LNCAP (cell line): ENCODE results near the gene POLG.

Source experiments
- TF ChIP-seq, protein P1 (sequence below): fragments of 450-650 bp; IDR thresholded peaks from 2 replicates; pipeline ENCODE4 v1.5.1; 2017; ENCODE audit warnings: mild to moderate bottlenecking

Gene POLG

GRCh38 chr15:89323825-89324224 is 10.8 kb downstream of the POLG start:
- TF ChIP-seq, protein P1, sequence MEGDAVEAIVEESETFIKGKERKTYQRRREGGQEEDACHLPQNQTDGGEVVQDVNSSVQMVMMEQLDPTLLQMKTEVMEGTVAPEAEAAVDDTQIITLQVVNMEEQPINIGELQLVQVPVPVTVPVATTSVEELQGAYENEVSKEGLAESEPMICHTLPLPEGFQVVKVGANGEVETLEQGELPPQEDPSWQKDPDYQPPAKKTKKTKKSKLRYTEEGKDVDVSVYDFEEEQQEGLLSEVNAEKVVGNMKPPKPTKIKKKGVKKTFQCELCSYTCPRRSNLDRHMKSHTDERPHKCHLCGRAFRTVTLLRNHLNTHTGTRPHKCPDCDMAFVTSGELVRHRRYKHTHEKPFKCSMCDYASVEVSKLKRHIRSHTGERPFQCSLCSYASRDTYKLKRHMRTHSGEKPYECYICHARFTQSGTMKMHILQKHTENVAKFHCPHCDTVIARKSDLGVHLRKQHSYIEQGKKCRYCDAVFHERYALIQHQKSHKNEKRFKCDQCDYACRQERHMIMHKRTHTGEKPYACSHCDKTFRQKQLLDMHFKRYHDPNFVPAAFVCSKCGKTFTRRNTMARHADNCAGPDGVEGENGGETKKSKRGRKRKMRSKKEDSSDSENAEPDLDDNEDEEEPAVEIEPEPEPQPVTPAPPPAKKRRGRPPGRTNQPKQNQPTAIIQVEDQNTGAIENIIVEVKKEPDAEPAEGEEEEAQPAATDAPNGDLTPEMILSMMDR: no peak

DNA sequence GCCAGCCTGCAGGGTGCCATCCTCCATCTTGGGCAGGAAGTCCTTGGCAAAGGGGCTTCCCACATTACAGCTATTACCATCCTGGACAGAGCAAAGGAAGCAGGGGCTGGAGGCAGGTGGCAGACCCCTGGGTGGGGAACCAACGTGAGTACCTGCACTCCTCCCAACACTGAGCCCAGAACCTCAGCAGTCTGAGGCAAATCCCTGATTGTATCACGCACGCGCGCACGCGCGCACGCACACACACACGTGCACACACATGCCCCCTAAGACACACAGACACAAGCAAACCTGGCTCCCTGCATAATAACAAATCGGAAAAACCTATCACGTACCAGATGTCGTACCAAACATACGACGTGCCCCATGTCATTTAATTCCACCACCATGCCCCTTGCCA is 11.8 kb downstream of the POLG start:
- TF ChIP-seq, protein P1: no peak

DNA sequence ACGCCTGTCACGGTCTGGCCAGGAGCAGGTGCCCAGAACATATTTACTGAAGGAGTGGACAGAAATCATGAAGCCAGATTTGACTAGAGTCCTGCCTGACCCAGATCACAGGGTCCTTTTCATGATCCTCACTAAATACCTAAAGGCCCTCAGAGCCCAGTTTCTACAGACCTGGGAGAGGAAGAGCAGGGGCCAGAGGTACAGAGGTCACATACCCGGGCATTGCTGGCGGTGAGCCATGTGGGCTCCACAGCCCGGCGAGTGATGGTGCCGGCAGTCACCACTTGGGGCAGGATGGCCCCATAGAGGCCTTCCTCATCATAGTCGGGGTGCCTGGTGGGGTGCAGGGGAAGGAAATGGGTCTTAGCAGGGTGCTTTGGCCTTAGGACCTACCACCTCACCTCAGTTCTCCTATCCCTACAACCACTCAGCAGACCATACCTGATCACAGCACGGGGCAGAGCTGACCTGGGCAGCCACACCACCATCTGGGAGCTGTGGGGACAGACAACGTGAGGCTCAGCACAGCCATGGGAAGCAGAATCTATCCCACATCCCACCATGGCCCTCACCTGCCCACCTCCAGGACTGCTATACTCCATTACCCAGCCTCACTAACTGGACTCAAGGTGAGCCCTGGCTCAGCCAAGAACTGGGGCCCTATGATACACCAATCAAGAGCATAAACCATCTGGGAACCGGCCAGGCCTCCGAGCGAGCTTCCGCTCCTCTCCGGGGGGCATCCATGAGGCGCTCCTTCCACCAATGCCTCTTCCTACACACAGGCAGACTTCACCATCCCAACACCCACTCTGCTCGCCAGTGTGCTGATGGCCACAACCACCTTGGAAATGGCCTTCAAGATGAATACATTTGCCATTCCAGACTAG is 12.9 kb downstream of the POLG start:
- TF ChIP-seq, protein P1: no peak

DNA sequence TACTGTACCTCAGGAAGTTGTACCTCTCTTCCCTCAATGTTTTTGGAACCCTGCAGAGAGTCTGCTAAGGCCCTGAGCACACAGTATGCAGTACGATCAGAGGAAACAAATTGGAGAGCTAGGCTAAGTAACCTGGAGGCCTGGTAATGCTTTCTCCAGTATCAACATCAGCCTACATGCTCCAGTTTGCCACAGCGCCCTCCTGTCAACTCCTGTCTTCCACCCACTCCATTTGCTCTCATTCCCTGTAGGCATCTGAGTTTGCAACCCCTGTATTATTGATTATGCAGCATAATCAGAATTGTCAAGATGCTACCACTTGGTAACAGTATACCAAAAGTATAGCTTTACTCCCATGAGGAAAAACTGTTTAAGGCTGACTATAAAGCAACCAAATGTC is 14.4 kb downstream of the POLG start:
- TF ChIP-seq, protein P1: no peak

DNA sequence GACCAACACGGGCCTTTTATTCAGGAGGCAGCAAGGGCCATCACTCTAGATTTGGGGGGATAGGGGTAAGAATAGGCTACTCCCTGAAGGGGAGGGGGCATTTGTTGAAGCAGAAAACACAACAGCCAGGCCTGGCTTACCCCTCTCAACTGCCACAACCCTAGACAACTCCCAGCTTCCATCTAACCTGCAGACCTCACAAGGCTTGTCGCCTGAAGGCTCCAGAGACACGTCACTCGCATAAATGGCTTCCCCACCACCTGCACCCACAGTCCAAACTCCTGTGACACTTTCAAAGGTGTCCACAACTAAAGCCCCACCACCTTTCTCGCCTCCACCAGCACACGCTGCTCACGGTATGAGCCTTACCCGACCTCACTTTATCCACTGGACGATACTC is 14.9 kb downstream of the POLG start:
- TF ChIP-seq, protein P1: no peak

GRCh38 chr15:89317186-89317720 is 17.4 kb downstream of the POLG start:
- TF ChIP-seq, protein P1: no peak

DNA sequence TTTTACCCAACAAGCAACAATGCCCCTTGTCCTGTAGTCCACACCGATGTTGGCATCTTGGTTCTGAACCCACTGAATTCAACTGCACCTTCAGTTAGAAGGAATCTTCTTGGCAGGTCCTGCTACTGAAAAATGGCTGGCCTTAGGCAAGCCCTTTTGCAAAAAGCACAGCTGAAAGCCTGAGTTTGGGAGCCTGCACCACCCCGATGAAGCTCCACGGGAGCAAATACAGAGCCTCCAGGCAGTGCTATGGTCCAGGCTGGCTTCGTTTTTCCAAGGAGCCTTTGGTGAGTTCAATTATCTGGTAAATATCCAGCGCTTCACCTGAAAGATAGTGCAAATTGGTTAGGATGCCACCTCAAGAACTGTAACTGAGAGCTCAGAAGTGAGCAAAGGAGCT is 18.1 kb downstream of the POLG start:
- TF ChIP-seq, protein P1: no peak
